HG03060 (cell line): Measurements from ENCODE around the gene PRPF6.

Experiments used
- ATAC-seq: cut with Tn5 transposase; IDR thresholded peaks from one replicate; pipeline ENCODE4 v1.9.1; 2021; ENCODE audit warnings: low read depth, moderate number of reproducible peaks; ENCODE audit not compliant: unreplicated experiment

The PRPF6 gene

DNA sequence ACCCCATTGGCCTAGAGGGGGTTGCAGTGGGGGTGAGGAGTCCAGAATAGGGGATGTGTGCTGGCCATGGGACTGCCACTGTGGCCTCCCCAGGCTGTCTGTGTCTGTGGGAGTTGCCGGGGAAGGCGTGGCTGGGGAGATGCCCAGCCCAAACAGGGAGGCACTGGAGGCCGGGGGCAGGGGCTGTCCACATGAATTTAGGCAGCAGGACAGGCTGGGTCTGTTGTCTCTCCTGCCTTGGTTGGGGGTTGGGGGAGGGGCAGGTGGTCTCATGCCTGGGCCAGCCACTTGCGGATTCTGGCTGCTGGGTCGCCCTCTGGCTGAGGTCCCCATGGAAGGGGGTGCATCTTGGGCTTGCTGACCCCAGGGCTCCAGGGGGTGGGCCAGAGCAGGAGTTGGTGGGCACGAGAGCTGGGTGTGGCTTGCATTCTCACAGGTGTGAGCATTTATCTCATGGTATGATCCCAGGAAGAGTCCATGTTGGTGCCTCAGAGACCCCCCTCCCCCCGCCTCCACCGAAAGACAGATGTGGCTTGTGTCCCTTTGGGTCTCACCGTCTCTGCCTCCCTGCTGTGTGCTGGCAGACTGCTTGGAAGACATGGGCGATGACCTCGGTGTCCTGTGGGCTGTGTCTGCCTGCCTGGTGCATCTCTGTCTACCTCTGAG is 64.5 kb downstream of the PRPF6 start:
- ATAC-seq = no peak

DNA sequence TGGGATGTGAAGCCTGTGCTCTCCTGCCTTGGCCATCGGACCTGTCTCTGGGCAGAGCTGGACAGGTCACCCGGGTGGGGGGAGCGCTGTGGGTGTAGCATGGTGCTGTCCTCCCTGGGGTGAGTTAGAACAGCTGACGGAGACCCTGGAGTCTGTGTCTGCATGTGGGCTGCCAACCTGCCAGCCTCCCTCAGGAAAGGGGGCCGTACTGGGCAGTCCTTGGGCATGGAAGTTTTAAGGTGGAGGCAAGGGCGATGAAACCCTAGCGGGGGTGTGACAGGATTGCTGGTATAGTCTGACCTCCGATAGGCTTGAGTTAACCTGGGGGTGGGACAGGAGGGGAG is 66.1 kb downstream of the PRPF6 start:
- no peak for ATAC-seq

DNA sequence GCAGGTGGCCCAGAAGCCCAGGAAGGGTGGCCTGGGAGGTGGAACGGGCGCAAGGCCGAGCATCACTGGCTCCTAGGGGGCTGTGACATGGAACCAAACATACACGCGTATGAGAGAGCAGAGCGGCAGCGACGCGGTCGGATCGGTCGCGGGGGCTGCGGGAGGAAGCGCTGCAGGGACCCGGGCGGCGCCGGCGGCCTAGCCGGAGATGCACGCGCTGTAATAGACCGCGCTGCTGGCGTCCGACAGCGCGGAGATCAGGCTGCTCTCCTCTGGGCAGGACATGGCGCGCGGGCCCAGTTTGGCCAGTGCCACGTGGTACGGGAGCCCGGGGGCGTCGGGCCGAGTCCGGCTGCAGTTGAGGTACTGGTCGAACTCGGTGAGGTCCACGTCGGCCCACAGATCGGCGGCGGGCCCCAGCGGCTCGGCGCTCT is 67.1 kb downstream of the PRPF6 start:
- ATAC-seq = no peak

DNA sequence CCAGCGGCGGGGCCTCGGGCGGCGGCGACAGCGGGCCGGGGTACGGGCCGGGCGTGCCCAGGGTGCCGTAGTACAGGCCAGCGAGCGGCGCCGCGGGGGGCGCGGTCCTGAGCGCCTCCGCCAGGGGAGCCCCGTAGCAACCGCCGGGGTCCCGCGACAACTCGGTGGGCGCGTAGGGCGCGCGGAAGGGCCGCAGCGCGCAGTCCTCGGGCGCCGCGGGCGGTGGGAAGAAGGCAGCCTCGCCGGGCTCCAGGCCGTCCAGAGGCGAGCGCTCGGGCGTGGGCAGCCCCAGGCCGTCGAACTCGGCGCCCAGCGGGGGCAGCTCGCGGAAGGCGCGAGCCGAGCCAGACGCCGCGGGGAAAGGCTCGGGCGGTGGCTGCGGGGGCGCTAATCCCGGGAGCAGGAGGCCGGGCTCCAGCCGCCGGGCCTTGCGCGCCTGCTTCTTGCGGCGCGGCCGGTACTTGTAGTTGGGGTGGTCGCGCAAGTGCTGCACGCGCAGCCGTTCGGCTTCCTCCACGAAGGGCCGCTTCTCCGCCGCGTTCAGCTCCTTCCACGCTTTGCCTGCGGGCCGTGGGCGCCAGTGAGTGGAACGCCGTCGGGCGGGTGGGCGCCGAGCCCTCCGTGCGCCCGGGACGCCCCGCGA is 67.6 kb downstream of the PRPF6 start:
- ATAC-seq = no peak

DNA sequence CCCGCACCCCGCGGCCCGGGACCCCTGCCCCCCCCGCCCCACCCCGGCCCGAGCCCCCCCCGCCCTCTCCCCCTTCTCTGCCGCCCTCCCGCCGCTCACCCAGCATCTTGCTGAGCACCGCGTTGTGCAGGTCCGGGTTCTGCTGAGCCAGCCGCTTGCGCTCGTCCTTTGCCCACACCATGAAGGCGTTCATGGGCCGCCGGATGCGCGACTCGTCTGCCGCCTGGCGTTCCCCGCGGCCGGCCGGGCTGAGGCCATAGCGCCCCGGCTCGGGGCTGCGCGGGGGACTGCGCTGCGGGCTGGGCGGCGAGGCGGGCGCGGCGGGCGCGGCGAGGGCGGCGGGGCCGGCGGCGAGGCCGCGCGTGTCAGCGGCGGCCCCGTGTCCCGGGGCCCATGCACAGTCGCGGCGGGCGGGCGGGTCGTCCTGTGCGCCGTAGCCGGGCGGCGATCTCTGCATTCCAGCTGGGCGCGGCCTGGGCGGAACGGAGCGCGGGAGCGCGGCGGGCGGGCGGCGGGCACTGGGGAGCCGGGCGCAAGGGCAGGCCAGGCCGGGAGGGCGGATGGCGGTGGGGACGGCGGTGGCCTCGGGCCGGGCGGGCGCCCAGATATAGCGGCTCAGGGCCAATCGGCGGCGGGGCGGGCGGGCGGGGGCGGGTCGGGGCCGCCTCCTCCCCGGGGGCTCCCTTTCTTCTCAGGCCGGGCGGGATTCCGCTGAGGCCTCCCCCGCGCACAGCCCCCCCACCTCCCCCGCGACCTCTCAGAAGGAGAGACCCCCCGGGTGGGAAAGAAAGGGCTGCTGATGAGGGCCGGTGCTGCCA is 68.3 kb downstream of the PRPF6 start, which contains the start of gene SOX18:
SOX18 (minus strand) TSS at position 580 of the 818 bp plus-strand sequence; CDS start at position 457, 123 bp downstream.
- ATAC-seq = no peak

DNA sequence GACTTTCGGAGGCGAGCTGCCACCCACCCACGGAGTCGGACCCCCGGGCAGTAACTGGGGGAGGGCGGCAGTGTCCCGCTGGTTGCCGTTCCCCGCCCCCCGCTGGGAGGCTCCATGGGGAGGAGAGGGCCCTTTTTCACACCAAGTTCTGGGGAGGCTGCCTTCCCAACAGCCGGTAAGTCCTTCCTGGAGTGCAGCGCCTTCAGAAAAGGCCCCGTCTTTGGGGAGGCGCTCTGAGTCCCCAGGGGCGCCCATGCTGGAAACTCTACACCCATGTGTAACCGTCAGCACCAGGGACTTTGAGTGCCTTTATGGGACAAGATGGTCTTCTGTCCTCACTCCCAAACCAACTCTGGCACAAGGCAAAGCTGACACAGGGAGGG is 68.9 kb downstream of the PRPF6 start:
- no peak for ATAC-seq

DNA sequence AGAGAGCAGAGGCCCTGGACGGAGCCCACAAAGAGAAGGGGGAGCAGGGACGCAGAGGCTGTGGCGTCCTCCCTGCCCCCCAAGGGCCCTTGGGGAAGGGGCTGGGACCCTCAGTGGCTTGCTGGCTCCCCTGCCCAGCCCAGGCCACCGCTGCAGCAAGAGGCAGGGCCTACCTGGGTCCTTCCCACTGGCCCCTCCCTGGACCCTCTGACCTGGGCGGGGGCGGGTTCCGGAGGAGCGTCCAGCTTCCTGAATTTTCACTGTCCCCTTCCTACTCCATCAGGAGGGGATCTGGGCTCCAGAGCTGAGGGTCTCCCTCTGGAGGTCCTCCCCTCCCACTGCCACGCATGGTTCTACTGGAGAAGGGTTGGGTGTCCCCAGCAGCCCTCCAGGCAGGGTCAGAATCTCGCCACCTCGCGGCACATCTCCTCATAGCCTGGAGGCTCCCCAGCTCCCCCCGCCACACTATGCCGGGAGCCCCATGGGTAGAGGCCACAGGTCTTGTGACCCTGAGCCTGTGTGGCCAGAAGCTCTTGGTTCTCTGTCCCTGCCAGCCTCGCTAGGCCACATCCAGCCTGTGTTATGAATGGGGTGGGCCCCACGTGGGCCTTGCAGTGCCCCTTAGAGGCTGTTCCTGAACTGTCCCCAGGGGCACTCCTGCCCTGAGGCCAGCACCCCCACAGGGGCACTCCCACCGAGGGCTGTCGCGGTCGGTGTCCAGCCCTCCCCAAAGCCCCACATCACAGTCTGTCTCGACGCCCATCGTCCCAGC is 69.5 kb downstream of the PRPF6 start:
- no peak for ATAC-seq

DNA sequence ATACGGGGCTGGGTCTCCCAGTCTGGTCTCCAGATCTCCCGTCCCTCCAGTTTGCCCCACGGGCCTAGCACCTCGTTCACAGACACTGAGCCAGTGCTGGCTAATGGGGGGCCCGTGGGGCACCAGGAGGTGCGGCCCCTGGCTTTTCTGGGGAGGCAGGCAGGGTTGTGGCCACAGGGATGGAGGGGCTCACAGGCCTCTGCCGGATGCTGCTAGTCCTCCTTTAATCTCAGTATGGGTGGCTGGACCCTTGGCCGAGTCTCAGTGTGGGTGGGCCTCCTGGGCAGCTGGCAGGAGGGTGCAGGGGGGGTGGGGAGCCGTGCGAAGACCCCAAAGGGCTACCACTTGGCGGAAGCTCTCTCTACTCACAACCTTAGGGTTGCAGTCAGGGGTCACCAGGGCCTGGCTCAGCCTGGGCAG is 70.1 kb downstream of the PRPF6 start:
- no peak for ATAC-seq

DNA sequence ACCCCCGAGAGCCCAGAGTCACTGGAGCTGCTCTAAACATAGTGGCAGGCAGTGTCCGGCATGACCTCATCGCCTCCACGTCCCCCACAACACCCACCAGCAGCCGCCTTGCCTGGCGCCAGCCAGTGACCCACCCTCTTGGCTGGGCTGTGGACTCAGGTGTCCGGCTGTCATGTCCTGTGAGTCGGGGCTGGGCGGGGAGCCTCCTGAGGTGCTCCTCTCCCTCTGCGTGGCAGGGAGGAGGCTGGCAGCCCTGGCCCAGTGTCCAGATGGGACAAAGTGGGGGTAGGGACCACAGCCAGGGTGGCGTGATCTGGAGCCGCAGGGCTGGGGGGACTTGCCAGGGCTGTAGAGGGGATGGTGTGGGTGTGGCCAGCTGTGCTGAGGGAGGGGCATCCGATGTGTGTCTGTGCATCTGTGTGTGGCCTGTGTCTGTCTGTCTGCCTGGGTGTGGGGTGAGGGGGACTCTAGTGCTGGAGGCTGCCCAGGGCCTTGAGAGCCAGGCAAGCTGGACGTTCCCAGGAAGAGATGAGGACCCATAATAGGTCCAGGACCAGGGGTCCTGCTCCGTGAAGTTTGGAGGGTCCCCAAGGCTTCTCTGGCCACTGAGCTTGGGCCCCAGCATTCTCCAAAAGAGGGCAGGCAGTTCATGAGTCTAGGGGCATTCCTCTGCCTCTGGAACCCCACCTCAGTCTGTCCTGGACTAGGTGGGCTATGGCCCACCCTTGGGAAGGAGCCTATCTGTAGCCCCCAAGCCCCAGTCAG is 70.8 kb downstream of the PRPF6 start:
- ATAC-seq = no peak

DNA sequence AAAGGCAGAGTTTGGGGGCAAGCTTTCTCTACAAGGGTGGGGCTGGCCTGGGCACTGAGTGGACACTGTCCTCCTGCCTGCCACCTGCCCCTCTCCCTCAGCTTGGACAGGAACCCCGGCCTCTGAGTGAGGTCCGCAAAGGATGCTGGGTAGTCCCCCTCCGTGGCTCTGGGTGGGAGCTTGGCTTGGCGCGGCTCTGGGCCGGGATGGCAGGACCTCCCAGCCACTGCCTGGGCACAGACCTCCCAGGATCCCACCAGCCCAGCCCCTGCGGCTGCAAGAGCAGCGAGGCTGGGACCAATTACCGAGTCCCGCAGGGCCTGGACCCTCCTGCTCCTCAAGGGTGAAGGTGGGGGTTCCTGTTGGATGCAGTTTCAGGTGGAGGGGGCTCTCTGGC is 71.4 kb downstream of the PRPF6 start:
- ATAC-seq = no peak

DNA sequence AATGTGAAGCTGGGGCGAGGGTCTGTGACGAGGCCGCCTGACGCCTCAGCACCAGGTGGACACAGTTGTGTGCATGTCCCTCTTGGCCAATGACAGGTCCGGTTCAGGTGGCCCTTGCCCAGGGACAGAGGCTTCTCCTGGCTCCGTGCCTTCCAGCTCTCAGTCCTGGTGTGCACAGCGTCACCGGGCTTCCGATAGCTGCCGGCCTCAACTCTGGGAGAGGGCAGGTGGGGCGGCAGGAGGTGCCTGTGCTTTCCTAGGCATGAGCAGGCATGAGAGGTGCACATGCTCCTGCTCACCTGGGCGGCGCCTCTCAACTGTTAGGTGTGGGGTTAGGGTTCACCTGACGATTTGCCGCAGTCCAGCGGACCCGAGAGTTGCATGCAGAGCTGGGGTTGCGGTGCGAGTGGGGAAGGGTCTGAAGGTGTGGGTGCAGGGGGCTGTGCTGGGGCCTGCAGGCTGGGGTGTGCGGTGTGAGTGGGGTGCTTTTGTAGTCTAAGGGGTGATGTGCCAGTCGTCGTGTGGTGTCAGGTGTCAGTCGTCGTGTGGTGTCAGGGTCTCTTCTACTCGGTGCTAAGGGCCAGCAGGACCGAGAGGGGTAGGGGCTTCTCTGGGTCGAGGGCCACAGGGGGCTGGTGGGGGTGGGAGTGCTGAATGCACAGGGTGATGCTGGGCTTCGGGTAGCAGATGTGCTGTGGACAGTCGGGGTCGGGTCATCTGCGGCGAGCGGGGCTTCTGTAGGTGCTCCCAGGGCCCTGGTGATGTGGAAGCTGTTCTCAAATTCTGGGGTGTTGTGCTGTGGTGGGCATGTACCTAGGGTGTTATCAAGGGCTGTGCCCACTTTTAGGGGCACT is 72.3 kb downstream of the PRPF6 start:
- no peak for ATAC-seq

DNA sequence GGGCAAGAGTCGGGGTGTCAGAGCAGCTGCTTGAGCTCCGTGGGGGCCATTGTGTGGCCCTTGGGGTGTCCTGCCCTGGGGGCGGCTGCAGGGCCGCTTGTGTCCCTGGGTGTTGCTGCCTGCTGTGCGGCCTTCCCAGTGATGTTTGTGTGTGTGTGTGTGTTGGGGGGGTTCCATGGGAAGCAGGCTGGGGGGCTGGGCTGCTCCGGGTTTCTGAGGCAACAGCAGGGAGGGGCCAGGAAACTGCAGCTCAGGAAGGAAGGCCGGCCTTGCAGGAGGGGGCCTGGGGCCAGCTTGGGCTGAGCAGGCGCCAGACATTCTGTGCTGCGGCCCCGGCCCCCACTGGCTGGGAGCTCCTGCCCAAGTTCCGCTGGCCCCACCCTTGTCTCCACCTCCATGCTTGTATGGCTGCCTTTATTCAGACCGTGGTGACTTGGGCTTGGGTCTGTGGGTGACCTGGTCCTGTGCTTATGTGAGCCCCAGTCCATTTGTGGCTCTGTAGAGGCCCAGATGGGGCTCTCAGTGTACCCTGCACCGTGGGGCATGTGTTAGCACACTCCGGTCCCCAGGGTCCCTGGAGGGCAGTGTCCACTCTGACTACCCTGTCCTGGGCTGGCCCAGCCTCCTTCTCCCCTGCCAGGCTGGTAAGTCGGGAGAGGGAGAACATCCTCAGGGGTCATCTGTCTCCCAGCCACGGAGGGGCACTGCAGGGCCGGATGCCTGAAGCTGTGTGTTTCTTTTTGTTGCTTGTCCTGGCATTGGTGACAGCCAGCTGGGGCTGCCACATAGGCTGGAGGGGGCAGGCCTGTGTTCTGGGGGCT is 73.1 kb downstream of the PRPF6 start:
- no peak for ATAC-seq

DNA sequence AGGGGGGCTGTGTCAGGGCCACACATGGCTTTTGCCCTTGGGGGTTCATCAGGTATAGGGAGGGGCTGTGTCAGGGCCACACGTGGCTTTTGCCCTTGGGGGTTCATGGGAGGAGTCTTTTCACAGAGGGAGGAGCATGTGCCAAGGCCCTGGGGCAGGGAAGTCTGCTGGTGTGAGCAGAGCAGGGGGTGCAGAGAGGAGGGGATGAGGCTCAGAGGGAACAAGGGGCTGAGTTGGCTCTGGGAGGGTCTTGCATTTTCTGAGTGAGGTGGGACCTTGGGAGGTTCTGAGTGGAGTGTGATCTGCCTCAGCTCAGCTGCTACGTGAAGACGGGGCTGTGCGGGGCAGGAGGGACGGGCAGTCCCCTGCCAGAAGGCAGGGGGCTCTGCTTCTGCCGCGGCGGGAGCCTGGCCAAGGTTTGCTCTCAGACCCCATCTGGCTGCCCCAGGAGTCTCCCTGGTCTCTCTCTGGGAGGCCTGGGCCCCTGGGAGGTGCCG is 74.5 kb downstream of the PRPF6 start:
- no peak for ATAC-seq

DNA sequence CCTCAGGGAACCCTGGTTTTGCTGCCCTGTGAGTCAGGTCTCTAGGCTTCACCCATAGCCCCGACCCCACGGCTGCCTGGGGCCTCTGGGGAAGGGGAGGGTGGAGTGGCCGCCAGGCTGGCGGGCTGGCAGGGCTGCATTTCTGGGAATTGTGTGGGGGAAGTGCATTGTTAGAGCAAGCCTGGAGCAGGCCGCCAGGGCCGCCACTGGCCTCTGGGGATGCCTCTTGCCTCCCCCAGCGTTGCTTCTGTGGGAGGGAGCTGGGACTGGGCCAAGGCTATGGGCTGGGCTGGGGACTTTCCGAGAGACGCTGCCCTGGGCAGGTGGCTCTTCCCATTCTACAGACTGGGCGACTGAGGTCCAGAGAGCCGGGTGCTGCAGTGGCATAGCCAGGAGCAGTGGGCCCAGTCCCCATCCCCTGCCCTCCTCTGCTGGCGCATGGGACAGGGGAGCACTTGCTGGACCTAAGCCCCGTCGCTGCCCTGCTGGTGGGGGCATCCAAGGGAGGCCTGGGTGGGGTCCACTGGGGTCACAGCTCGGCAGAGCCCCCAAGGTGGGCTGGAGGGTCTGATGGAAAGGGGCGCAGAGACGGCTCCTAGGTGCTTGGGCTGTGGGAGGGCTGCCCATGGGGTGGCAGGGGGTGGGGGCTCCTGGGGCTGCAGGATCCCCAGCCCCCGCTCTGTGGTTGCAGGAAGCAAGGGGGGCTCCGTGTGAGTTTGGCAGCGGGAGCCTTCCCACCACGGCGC is 75.1 kb downstream of the PRPF6 start:
- no peak for ATAC-seq

DNA sequence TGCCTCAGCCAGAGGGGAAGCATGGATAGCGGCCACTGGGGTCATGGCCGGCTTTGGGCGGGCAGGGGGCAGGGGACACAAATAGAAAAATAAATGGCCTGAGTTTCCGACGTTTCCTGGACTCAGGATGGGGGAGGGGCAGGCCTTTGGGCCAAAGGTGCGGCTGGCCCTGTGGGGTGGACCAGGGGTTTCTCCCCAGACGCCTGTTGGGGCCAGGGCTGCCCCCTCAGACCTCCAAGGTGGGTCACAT is 75.6 kb downstream of the PRPF6 start:
- no peak for ATAC-seq

DNA sequence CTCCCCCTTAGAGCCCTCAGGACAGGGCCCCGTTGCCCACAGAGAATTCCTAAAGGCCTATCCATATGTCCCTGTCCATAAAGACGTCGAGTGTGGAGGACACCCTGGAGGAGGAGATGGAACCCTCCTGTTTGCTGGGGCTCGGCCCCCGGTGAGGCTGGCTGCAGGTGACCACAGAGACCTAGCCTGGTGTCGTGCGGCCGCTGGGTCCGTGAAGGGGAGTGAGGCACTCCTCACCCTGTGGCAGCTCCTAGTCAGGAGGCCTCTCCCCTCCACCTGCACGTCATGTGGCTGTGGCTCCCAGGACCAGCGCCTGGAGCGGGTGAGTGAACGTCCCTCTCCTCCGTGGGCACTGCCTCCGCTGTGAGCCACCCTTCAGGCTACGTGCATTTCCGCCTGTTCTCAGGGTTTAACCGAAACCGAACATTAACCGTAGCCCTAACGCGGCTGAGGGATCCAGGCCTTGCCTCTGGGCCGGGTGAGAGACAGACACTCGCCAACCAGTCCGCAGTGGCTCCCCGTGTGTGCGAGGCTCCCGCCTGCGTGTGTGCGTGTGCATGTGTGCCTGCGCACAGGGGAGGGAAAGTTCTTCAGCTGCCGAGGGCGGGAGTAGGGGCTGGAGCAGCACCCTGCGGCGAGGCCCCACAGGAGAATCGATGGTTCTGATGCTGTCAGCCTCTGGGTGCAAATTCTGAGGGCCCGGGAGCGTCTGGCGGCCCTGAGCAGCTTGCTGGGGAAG is 76.1 kb downstream of the PRPF6 start:
- ATAC-seq = no peak
